Bronchial epithelial cell (primary cell): Measurements from ENCODE around the gene MBD5. TPM values are rescaled to one million over a fixed set of nuclear protein-coding genes. Genes with fewer than 3 reads are reported as not detected.
A peak's percentile ranks its signal among the peaks of the same experiment; 100 is the strongest.

Experiments used
- DNase-seq: peaks from one replicate; pipeline ENCODE4 v3.0.0-alpha.2; 2010; ENCODE audit warnings: low read depth
- FAIRE-seq: peaks from 2 replicates; lab custom pipeline; 2011; peaks lifted over from hg19 to GRCh38; lab: Jason Lieb, UNC
- H3K27me3 ChIP-seq: 2 replicates; pipeline ENCODE4 v1.5.1; 2011; ENCODE audit warnings: low read length; ENCODE audit not compliant: control insufficient read depth, insufficient read depth
- H3K36me3 ChIP-seq: 2 replicates; pipeline ENCODE4 v1.5.1; 2011; ENCODE audit warnings: low read length; ENCODE audit not compliant: control insufficient read depth, insufficient read depth
- H3K4me3 ChIP-seq: 2 replicates; pipeline ENCODE4 v1.5.1; 2011; ENCODE audit warnings: mild to moderate bottlenecking, low read depth, low read length, control low read depth
- total RNA-seq: library from RNA; depleted of rRNA; stranded (reverse); fragments of >200 nt; gene quantifications from 2 replicates; pipeline ENCODE4 v1.2.1, GENCODE V29; 2014
- TF ChIP-seq, protein P1 (sequence below): IDR thresholded peaks from 2 replicates; pipeline ENCODE4 v1.5.1; 2011; ENCODE audit warnings: mild to moderate bottlenecking, moderate library complexity, low read length, control low read depth, inconsistent platforms; ENCODE audit not compliant: insufficient read depth, severe bottlenecking

MBD5 gene
- total RNA-seq, 1 donor from 2014 or later, result 5.3 TPM

DNA sequence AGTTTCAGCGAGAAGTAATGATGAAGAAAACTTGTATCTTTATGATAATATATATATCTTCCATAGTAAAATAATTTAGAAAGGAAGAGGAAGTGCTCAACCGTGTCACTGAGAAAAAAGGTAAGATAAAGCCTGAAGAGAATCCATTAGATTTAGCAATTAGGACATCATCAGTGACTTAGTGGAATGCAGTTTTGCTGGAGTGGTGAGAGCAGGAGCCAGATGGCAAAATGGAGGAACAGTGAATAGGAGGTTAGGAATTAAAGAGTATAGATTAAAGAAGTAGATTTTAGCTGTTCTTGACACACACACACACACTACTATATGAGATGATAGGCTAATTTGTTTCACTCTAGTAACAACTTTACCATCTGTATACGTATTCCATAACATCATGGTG lies 466.5 kb downstream of the MBD5 start:
- Histone ChIP-seq H3K36me3 (no peaks in the 10 kb centered on the region), H3K4me3 (no peak overlapping the region), H3K27me3 (no peaks in the 10 kb centered on the region)
- TF ChIP-seq, protein P1, sequence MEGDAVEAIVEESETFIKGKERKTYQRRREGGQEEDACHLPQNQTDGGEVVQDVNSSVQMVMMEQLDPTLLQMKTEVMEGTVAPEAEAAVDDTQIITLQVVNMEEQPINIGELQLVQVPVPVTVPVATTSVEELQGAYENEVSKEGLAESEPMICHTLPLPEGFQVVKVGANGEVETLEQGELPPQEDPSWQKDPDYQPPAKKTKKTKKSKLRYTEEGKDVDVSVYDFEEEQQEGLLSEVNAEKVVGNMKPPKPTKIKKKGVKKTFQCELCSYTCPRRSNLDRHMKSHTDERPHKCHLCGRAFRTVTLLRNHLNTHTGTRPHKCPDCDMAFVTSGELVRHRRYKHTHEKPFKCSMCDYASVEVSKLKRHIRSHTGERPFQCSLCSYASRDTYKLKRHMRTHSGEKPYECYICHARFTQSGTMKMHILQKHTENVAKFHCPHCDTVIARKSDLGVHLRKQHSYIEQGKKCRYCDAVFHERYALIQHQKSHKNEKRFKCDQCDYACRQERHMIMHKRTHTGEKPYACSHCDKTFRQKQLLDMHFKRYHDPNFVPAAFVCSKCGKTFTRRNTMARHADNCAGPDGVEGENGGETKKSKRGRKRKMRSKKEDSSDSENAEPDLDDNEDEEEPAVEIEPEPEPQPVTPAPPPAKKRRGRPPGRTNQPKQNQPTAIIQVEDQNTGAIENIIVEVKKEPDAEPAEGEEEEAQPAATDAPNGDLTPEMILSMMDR, result no peak
- DNase-seq, result no peak
- FAIRE-seq, result no peak

DNA sequence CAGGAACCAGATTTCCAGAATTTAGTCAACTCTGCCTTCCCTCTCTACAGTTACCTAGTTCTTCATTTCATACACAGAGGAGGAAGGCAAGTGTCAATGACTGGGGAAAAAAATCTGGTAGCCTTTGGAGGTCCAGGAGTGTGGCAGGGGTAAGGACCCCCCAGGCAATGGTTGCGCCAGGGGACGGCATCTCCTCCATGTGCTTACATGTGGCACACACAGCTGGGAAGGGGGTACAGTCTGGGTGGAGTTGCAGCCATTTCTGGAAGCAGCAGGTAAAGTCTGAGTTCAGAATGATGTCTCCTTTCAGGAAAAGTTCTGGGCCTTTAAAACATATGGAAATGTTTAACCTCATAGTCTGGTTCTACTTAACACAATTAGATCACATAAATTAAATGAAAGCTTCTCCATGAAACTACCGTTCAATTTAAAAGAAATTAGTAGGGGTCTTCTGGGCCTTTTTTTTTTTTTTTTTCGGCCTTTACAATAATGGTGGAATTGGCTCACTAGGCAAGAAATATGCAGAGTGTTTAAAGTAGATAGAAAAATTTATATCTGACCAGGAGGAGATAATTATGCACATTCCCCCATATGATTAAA lies 470.0 kb downstream of the MBD5 start:
- Histone ChIP-seq H3K36me3 (no peaks in the 10 kb centered on the region), H3K27me3 (no peaks in the 10 kb centered on the region), H3K4me3 (no peak overlapping the region)
- FAIRE-seq (peak; percentile 23), DNase-seq (no peak)
- TF ChIP-seq, protein P1, result no peak

DNA sequence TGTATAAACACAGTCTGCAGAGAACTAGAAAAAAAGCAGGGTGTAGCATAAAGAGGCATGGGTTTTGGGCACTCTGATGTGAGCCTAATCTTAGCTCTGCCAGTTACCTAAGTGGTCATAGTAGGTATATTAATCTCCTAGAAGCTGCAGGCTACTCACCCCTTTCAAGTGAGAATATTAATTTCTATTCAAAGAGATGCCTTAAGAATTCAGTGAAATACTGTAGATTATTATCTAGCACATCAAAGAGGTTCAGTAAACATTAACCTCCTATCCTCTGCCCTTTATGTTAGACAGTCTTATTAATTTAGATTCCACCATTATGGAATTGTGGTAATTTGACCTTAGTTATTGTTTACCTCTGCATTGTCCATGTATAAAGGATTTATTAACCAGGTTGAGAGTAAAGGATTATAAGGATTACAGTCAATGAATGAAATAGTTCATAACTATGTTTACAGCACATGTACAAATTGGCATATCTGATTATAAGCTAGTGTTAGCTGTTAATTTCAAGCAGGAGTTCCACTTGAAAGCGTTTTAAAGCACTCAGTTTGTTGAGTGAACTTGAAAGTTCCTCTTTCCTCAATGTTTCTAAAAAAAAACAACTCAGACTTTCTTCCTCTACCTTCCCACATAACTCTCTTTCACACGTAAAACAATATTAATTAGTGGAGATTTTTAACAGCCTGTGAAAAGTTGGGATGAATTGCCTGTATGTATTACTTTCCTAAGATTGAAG lies 473.1 kb downstream of the MBD5 start:
- H3K4me3 ChIP-seq, result no peak overlapping the region
- no peaks in the 10 kb centered on the region for H3K27me3 ChIP-seq
- H3K36me3 ChIP-seq, result no peaks in the 10 kb centered on the region
- DNase-seq (no peak), FAIRE-seq (no peak)
- TF ChIP-seq, protein P1, result no peak

DNA sequence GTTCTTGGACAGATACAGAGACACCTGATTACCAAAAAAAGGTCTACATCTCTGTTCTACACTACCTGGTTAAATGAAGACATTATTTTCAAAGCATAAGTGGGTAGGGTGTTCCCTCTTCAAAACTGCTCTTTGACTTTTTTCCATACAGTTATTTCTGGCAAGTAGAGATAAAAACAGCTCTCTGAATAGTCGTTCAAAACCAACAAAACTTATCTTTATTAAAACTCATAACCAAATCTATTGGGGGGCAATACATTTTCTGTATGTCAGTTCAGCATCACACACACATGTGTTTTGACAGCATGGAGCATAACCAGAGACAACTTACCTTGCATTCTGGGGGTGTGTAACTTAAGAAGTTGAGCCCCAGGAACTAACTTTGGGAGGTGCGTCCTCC lies 474.7 kb downstream of the MBD5 start:
- no peak for FAIRE-seq
- TF ChIP-seq, protein P1, result no peak

DNA sequence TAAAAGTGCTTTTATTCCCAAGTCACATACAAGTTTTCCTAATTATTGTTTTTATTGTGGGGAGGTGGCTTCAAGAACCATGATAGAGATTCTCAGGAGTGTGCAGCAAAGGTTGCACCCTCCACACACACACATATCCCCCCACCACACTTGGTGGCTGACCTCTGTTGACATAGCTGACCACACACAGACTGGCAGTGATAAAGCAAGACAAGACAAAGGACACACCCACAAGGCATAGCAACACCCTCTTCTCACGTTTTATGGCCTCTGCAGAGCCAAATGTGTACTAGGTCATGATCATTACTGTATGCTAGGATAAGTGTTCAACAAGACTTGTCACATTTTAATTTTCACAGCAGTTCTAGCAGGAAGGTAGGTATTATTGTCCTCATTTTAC lies 480.7 kb downstream of the MBD5 start:
- H3K4me3 ChIP-seq, result no peak overlapping the region
- no peaks in the 10 kb centered on the region for H3K27me3 ChIP-seq
- no peak for FAIRE-seq
- no peaks in the 10 kb centered on the region for H3K36me3 ChIP-seq
- TF ChIP-seq, protein P1, result no peak
- no peak for DNase-seq

More for the DNA sequence above, 474.7 kb downstream of the MBD5 start:
- Histone ChIP-seq H3K36me3 (no peaks in the 10 kb centered on the region), H3K27me3 (no peaks in the 10 kb centered on the region), H3K4me3 (no peak overlapping the region)
- DNase-seq, result no peak
